GM19397 (cell line): ENCODE data around the gene SIGLEC12.
"Not testable (repeated sequence)": the region's sequence is repeated elsewhere in the genome, so short reads cannot be mapped to it uniquely, and the experiment has no call there.

Source experiments
- ATAC-seq: cut with Tn5 transposase; IDR thresholded peaks from one replicate; pipeline ENCODE4 v1.9.1; 2021; ENCODE audit warnings: mild to moderate bottlenecking, moderate library complexity; ENCODE audit not compliant: unreplicated experiment

SIGLEC12 gene

GRCh38 chr19:51460164-51460992 is 41.2 kb downstream of the SIGLEC12 start:
- ATAC-seq, result no peak

DNA sequence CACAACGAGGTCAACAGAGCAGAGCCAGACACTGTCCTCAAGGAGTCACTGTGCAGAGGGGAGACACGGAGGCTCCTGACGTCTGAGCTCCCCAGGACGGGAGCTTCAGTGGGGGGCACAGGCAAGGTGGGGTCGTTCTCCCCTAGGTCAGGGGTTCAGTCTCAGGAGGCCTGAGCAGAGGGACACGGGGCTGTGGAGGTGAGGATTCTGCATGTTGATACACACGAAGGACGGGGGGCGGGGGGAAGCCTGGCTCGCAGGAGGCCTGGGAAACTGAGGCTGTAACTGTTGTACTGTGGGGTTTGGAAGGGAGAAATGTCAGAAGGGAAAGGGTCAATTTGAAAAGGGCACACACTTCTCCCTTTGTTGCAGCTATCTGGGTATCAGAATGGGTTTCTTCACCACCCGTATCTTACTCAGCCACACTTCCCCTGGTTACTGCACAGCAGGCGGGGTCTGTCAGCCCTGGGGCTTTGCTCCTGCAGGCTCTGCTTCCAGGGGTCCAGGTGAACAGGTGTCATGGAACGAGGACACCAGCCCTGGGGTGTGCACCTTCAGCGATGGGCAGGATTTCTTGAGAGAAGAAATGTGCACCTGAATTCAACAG is 42.6 kb downstream of the SIGLEC12 start:
- no peak for ATAC-seq

- no peak for ATAC-seq
These were observed 43.5 kb downstream of the SIGLEC12 start, which contains the start of gene SIGLEC8 for GRCh38 chr19:51458051-51458645. TSS of gene SIGLEC8 (minus strand) at chr19:51458454. CDS start at chr19:51458387, 67 bp downstream.

DNA sequence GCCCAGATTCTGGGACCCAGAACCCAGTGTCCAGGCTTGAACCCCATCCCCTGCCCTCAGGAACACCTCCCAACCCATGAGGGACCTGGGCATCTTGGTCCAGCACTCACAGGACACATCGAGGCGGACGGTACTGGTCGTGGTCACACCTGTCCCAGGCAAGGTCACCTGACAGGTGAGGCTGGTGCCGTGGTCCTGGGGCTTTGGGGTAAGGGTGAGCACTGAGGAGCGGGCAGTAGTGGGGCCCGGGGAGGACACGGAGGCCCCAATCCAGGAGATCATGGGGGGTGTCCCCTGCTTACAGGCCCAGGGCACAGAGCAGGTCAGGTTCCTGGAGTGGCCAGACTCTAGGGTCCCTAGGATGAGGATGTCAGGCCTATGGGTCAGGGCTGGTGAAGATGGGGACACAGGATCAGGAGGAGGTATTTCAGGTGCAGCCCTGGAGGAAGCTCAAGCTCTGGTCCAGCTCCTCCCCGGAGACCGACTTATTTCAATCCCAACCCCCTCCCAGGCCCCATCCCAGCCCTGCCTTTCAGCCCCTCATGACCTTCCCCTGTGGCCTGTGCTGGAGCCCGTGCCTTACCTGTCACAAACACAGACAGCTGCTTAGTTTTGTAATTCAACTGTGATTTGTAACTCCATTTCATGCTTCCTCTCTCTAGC is 44.1 kb downstream of the SIGLEC12 start:
- no peak for ATAC-seq

GRCh38 chr19:51456541-51457290 is 44.9 kb downstream of the SIGLEC12 start:
- ATAC-seq, result no peak

DNA sequence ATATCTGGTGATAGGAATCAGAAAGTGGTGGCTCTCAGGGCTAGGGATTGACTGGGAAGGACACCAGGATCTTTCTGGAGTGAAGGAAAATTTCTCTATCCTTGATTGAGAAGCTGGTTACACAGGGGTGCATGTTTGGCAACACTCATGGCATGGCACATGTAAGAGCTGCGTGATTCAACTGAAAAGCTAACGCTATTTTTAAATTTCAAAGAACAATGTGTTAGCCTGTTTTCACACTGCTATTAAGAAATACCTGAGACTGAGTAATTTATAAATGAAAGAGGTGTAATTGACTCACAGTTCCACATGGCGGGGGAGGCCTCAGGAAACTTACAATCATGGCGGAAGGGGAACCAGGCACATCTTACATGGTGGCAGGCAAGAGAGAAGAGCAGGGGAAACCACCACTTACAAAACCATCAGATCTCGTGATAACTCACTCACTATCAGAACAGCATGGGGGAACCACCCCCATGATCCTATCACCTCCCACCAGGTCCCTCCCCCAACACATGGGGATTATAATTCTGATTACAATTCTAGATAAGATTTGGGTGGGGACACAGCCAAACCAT is 50.8 kb downstream of the SIGLEC12 start:
- no peak for ATAC-seq

DNA sequence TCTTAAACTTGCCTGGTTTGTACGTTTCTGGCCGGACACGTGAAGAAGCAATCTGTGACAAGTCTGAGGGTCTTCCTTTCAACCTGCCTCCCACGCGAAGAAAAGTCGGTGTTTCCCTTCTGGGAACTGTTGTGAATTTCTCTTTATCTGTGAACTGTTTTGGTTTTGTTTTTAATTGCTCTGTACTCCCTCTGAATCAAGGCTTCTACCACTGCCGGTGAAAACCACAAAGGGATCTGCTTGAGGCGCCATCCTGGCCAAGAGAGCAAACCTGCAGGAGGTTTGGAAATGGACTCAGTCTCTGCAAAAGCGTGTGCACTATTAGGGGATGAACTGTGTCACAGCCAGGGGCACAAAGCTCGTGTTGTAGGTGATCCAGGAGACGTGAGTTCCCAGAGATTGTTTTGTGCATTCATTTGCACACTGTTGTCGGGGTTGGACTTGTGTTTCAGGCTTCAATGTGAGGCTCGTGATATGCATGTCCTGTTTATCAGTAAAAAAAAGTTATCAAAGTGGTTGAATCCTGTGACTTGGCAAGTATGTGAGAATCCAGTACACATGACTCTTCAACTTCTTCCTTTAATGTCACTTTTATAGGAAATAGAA is 53.1 kb downstream of the SIGLEC12 start:
- ATAC-seq, result no peak

DNA sequence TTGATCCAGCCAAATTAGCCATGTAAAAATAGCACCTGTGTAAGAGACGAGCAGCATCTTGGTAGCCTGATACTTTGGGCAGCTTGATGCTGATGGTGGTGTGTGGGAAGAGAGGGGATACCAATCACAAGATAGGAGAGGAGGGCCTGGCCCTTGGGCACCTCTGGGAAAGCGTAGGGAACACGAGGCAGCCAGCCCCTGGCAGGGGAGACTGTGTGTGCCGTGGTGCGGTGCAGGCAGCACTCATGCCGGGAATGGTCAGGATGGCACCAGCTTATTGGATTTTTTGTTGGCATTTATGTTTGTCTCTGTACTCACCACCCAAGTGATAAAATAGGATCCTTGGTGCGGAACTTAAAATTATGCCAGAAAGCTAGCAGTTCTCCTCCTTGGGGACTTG is 53.6 kb downstream of the SIGLEC12 start:
- ATAC-seq, result no peak

DNA sequence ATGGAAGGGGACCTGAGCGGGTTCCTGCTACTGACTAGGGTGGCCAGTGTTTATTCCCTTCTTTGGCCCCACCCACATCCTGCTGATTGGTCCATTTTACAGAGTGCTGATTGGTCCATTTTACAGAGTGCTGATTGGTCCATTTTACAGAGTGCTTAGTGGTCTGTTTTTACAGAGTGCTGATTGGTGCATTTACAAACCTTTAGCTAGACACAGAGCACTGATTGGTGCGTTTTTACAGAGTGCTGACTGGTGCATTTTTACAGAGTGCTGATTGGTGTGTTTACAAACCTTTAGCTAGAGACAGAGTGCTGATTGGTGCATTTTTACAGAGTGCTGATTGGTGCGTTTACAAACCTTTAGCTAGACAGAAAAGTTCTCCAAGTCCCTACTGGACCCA is 54.1 kb downstream of the SIGLEC12 start:
- not testable (repeated sequence) for ATAC-seq

DNA sequence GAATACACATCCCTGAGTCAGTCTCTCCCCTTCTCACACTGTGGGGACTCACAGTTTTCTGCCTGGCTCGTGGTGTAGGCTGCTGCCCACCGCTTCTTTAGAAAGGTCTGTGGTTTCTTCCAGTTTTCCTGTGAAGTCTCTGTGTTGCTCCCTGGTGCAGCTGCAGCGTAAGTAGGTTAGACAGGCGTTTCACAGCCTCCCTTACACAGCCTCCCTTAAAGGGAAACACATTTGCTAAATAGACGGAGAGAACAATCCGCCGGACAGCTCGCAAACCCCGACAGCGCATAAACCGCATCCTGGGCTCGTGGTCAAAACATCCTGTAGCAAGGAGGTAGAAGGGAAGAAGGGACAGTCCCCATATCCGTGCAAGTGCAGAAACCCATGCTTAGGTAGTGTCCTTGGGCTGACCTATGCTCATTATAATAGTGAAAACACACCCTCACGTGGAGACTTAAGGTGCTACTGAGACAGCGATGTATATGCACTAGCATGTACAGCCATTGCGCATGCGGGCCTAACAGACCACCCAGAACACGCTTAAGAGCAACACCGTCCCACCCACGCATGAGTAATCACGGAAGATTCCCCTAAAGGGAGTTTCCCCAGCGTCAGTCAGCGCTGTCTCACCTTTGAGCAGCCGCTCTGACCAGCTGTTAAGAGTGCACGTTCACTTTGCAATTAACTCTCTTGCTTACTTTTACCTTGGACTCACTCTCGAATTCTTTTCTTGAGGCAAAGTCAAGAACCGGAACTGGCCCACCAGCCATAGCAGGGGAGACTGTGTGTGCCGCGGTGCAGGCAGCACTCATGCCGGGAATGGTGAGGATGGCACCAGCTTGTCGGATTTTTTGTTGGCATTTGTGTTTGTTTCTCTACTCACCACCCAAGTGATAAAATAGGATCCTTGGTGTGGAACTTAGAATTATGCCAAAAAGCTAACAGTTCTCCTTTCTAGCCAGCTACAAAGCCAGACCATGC is 59.9 kb downstream of the SIGLEC12 start:
- ATAC-seq, result peak; percentile 90
